OCI-LY3 (cell line): ENCODE data around the gene DMWD.

Source experiments
- H2AFZ ChIP-seq: fragments of 200-600, 300-600 bp; shearing (Covaris generic); 2 replicates; pipeline ENCODE4 v1.6.0; 2014; ENCODE audit warnings: antibody characterized with exemption, low read depth, low read length
- H3K27ac ChIP-seq: fragments of 200-600, 300-600 bp; sonication (generic); 2 replicates; pipeline ENCODE4 v1.5.1; 2014; ENCODE audit warnings: mild to moderate bottlenecking, low read length, moderate library complexity, mixed read lengths
- H3K27me3 ChIP-seq: fragments of 200-600, 300-600 bp; sonication (generic); 2 replicates; pipeline ENCODE4 v1.6.1; 2014; ENCODE audit warnings: low read depth, low read length, mixed read lengths
- H3K36me3 ChIP-seq: fragments of 200-600, 300-600 bp; sonication (generic); replicated peaks from 2 replicates; pipeline ENCODE3; 2014; ENCODE audit warnings: low read depth, low read length, mixed read lengths
- H3K4me1 ChIP-seq: fragments of 300-600, 200-600 bp; sonication (generic); 2 replicates; pipeline ENCODE4 v1.6.1; 2014; ENCODE audit warnings: low read length, mixed read lengths
- H3K4me2 ChIP-seq: fragments of 200-600, 300-600 bp; sonication (generic); 2 replicates; pipeline ENCODE4 v1.6.1; 2014; ENCODE audit warnings: low read length, mixed read lengths
- H3K4me3 ChIP-seq: fragments of 300-600, 200-600 bp; sonication (generic); 2 replicates; pipeline ENCODE4 v1.5.1; 2014; ENCODE audit warnings: antibody characterized with exemption, mild to moderate bottlenecking, low read length, moderate library complexity
- H3K79me2 ChIP-seq: fragments of 300-600, 200-600 bp; shearing (Covaris generic); 2 replicates; pipeline ENCODE4 v1.6.1; 2014; ENCODE audit warnings: mild to moderate bottlenecking, low read length, mixed read lengths
- H3K9ac ChIP-seq: fragments of 300-600, 200-600 bp; shearing (Covaris generic); 2 replicates; pipeline ENCODE4 v1.6.0; 2014; ENCODE audit warnings: mild to moderate bottlenecking, low read length, moderate library complexity
- H3K9me3 ChIP-seq: fragments of 200-600, 300-600 bp; shearing (Covaris generic); 2 replicates; pipeline ENCODE4 v1.6.1; 2014; ENCODE audit warnings: low read length, mixed read lengths; ENCODE audit not compliant: insufficient read depth
- H4K20me1 ChIP-seq: fragments of 200-600, 300-600 bp; sonication (generic); 2 replicates; pipeline ENCODE4 v1.6.1; 2016; ENCODE audit warnings: low read length, mixed read lengths; ENCODE audit not compliant: insufficient read depth
- EZH2phosphoT487 ChIP-seq: fragments of 200-600 bp; shearing (Covaris generic); IDR thresholded peaks from 2 replicates; pipeline ENCODE4 v1.6.1; 2018; ENCODE audit warnings: antibody characterized with exemption, mixed run types, low read depth
- TF ChIP-seq, protein P1 (sequence below): fragments of 200-600, 300-600 bp; sonication (generic); IDR thresholded peaks from 2 replicates; pipeline ENCODE4 v1.5.1; 2014; ENCODE audit warnings: antibody characterized with exemption, low read length, low read depth

Gene DMWD

DNA sequence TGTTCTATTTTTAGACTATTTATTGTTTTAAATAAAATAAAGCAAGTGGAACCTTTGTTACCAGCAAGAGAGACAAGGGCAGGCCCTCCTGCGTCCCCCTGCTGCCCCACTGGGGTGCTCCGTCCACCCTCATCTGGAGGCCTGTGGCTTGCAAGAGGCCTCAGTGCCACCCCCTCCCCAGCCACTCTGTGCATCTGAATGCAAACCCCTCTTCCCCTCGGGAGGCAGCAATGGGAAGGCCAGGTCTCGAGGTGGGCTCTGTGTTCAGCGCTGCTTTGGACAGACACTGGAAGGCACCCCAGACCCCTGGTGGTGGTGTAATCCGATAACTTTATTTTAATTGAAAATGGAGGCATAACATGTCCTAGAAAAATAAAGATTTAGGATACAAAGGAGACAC is 28.2 kb downstream of the DMWD start:
- Histone ChIP-seq H3K4me3 (no peak overlapping the region), H3K36me3 (no peaks in the 10 kb centered on the region), H3K27ac (no peak overlapping the region), H3K79me2 (no peaks in the 10 kb centered on the region), H2AFZ (no peak overlapping the region), H3K9ac (no peak overlapping the region), H3K4me1 (peaks cover 4% of the 10 kb centered on the region; the same call in 1 of the 2 replicates), H3K9me3 (no peaks in the 10 kb centered on the region), H3K4me2 (no peak overlapping the region), H4K20me1 (no peaks in the 10 kb centered on the region), H3K27me3 (no peaks in the 10 kb centered on the region)
- TF ChIP-seq, protein P1, sequence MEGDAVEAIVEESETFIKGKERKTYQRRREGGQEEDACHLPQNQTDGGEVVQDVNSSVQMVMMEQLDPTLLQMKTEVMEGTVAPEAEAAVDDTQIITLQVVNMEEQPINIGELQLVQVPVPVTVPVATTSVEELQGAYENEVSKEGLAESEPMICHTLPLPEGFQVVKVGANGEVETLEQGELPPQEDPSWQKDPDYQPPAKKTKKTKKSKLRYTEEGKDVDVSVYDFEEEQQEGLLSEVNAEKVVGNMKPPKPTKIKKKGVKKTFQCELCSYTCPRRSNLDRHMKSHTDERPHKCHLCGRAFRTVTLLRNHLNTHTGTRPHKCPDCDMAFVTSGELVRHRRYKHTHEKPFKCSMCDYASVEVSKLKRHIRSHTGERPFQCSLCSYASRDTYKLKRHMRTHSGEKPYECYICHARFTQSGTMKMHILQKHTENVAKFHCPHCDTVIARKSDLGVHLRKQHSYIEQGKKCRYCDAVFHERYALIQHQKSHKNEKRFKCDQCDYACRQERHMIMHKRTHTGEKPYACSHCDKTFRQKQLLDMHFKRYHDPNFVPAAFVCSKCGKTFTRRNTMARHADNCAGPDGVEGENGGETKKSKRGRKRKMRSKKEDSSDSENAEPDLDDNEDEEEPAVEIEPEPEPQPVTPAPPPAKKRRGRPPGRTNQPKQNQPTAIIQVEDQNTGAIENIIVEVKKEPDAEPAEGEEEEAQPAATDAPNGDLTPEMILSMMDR, result no peak
- no peak for TF ChIP-seq EZH2phosphoT487

DNA sequence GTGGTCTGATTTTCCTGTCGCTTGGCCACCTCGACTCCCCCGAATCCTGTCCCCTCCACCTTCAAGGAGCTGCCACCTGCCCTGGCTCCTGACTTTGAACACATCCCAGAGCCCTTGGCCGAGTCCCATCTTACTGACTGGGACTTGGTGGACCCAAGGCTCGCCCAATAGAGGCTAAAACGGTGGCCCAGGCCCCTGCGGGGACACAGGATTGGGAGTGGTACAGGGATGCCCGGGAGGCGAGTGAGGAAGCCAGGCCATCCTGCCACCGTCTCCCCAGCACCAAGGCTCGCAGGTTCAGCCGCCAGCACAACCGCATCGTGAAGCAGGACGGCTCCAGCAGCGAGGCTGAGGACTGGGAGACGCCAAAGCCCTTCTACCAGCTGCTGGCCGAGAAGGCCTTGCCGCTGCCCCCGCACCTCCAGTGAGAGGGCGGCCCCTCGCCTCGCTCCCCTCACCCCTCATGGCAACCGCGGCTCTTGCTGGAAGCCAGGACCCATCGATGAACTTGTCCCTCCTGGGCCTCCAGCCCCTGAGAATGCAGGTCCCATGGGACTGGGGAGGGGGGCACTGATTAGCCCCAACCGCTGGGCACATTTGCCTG is 28.9 kb downstream of the DMWD start:
- TF ChIP-seq, protein P1, result no peak
- no peak for TF ChIP-seq EZH2phosphoT487
- Histone ChIP-seq H4K20me1 (no peaks in the 10 kb centered on the region), H3K9ac (no peak overlapping the region)

DNA sequence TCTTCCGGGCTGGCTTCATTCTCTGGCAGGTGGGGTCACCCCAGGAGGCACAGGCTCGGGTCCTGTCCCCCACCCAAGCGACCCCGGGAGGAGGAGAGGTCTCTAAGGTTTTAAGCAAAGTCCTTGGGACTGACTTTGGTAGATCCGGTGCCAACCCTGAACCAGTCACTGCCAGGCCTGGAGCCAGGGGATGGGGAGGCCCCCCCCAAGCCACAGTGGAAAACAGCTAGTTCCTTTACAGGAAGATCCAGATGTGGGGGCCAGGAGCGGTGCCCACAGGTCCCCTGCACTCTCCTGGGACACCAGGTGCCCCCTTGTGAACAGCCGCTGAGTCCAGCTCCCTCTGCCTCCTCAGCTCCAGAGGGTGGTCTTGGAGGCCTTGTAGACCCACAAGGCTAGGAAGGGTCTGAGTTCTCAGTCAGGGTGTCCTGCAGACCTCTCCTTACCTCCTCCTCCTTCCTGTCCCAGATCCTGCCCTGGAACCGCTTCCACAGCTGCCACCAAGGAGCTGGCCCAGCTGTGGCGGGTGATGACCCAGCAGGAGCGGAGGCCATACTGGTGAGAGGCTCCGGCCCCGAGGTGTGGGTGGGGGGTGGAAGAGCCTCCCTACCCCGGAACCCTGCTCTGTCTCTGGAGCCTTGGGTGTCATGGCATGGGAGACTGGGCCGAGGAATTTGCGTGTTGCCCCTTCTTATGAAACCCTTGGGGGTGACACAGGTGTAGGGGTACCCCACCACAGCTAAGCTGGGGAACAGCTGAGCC is 29.6 kb downstream of the DMWD start:
- Histone ChIP-seq H3K9me3 (no peaks in the 10 kb centered on the region), H3K27me3 (no peaks in the 10 kb centered on the region), H3K27ac (no peak overlapping the region), H3K79me2 (no peaks in the 10 kb centered on the region), H3K4me2 (no peak overlapping the region), H3K36me3 (no peaks in the 10 kb centered on the region), H2AFZ (no peak overlapping the region), H3K9ac (no peak overlapping the region), H4K20me1 (no peaks in the 10 kb centered on the region), H3K4me3 (no peak overlapping the region), H3K4me1 (peaks cover 2% of the 10 kb centered on the region; the same call in 1 of the 2 replicates)
- TF ChIP-seq EZH2phosphoT487, result no peak
- TF ChIP-seq, protein P1, result no peak

More for the DNA sequence above, 28.9 kb downstream of the DMWD start:
- H3K27me3 ChIP-seq, result no peaks in the 10 kb centered on the region
- H3K4me2 ChIP-seq, result no peak overlapping the region
- H2AFZ ChIP-seq, result no peak overlapping the region
- no peaks in the 10 kb centered on the region for H3K79me2 ChIP-seq
- no peaks in the 10 kb centered on the region for H3K36me3 ChIP-seq
- no peak overlapping the region for H3K4me3 ChIP-seq
- H3K27ac ChIP-seq, result no peak overlapping the region
- peaks cover 4% of the 10 kb centered on the region; the same call in 1 of the 2 replicates for H3K4me1 ChIP-seq
- no peaks in the 10 kb centered on the region for H3K9me3 ChIP-seq

DNA sequence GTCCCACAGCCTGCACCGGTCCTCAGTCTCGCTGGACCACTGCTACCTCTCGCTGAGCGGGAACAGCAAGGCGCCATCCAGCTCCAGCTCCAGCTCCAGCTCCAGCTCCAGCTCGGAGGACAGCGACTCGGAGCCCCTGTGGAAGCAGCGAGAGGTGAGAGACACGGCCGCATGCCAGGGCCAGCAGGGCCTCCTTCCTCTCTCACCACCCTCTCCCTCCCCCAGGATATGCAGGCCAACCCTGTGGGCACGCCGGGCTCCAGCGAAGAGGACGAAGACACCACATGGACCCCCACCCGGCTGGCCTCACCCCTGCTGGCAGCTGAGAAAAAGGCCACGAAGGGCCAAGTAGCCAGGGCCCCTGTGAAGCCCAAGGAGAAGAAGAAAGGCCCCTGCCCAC is 30.9 kb downstream of the DMWD start:
- no peak overlapping the region for H3K4me3 ChIP-seq

More for the DNA sequence above, 30.9 kb downstream of the DMWD start:
- no peak overlapping the region for H3K27ac ChIP-seq
- H3K79me2 ChIP-seq, result no peaks in the 10 kb centered on the region
- no peaks in the 10 kb centered on the region for H3K36me3 ChIP-seq
- H3K4me1 ChIP-seq, result no peaks in the 10 kb centered on the region
- H3K9me3 ChIP-seq, result no peaks in the 10 kb centered on the region
- no peak overlapping the region for H3K4me2 ChIP-seq
- no peaks in the 10 kb centered on the region for H3K27me3 ChIP-seq
- TF ChIP-seq, protein P1, result no peak
- no peak for TF ChIP-seq EZH2phosphoT487
- no peak overlapping the region for H3K9ac ChIP-seq
- H2AFZ ChIP-seq, result no peak overlapping the region
- no peaks in the 10 kb centered on the region for H4K20me1 ChIP-seq
